BE2C (cell line): Measurements from ENCODE around the gene MADD.

Experiments used
- DNase-seq: peaks from one replicate; pipeline ENCODE4 v3.0.0-alpha.2; 2020
- H3K27me3 ChIP-seq: fragments of 250-450 bp; sonication (Bioruptor Pico); 2 replicates; pipeline ENCODE4 v1.5.1; 2020; ENCODE audit warnings: mild to moderate bottlenecking
- H3K36me3 ChIP-seq: fragments of 250-450 bp; sonication (Bioruptor Pico); 2 replicates; pipeline ENCODE4 v1.5.1; 2020; ENCODE audit warnings: mild to moderate bottlenecking
- H3K4me1 ChIP-seq: fragments of 250-450 bp; sonication (Bioruptor Pico); 2 replicates; pipeline ENCODE4 v1.5.1; 2020
- H3K4me3 ChIP-seq: 2 replicates; pipeline ENCODE4 v1.5.1; 2011; ENCODE audit warnings: low read depth, low read length
- H3K9me3 ChIP-seq: fragments of 250-450 bp; sonication (Bioruptor Pico); 2 replicates; pipeline ENCODE4 v1.5.1; 2020
- CTCF ChIP-seq: IDR thresholded peaks from 2 replicates; pipeline ENCODE4 v1.5.1; 2012; ENCODE audit warnings: mild to moderate bottlenecking, low read depth, low read length

The MADD gene

GRCh38 chr11:47284151-47284550 lies 14.2 kb downstream of the MADD start:
- no peaks in the 10 kb centered on the region for H3K4me1 ChIP-seq
- no peaks in the 10 kb centered on the region for H3K9me3 ChIP-seq
- H3K36me3 ChIP-seq: peaks cover 16% of the 10 kb centered on the region
- H3K27me3 ChIP-seq: no peaks in the 10 kb centered on the region
- no peak for DNase-seq
- no peak overlapping the region for H3K4me3 ChIP-seq
- no peak for TF ChIP-seq CTCF

- Histone ChIP-seq H3K36me3 (peaks cover 18% of the 10 kb centered on the region), H3K4me3 (no peak overlapping the region), H3K4me1 (no peaks in the 10 kb centered on the region), H3K27me3 (no peaks in the 10 kb centered on the region), H3K9me3 (no peaks in the 10 kb centered on the region)
- TF ChIP-seq CTCF: no peak
- no peak for DNase-seq
Observed at GRCh38 chr11:47285969-47286770, 16.2 kb downstream of the MADD start.

DNA sequence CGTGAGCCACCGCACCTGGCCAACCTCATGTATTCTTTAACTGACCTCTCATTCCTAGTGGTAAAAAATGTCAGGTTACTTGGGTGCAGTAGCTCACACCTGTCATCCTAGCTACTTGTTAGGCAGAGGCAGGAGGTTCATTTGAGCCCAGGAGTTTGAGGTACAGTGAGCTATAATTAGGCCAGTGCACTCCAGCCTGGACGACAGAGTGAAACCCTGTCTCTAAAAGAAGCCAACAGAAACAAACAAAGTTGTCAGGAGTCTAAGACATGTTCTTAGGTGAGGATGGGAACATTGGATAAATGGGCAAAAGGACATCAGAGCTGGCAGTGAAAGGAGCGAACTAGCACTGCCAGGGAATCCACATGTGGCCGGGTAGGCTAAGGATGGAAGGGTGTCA lies 18.1 kb downstream of the MADD start:
- H3K4me3 ChIP-seq: no peak overlapping the region
- no peak for TF ChIP-seq CTCF
- no peaks in the 10 kb centered on the region for H3K4me1 ChIP-seq
- H3K9me3 ChIP-seq: no peaks in the 10 kb centered on the region
- no peak for DNase-seq
- H3K36me3 ChIP-seq: peaks cover 19% of the 10 kb centered on the region
- H3K27me3 ChIP-seq: no peaks in the 10 kb centered on the region

GRCh38 chr11:47289856-47290255 lies 19.9 kb downstream of the MADD start:
- Histone ChIP-seq H3K36me3 (peaks cover 9% of the 10 kb centered on the region), H3K9me3 (no peaks in the 10 kb centered on the region), H3K4me3 (no peak overlapping the region), H3K4me1 (no peaks in the 10 kb centered on the region), H3K27me3 (no peaks in the 10 kb centered on the region)
- DNase-seq: no peak
- TF ChIP-seq CTCF: no peak

GRCh38 chr11:47295385-47295784 lies 25.5 kb downstream of the MADD start:
- no peak for TF ChIP-seq CTCF
- Histone ChIP-seq H3K4me1 (no peaks in the 10 kb centered on the region), H3K36me3 (peaks cover 9% of the 10 kb centered on the region; the same call in 1 of the 2 replicates), H3K27me3 (no peaks in the 10 kb centered on the region), H3K4me3 (no peak overlapping the region), H3K9me3 (no peaks in the 10 kb centered on the region)
- DNase-seq: no peak

DNA sequence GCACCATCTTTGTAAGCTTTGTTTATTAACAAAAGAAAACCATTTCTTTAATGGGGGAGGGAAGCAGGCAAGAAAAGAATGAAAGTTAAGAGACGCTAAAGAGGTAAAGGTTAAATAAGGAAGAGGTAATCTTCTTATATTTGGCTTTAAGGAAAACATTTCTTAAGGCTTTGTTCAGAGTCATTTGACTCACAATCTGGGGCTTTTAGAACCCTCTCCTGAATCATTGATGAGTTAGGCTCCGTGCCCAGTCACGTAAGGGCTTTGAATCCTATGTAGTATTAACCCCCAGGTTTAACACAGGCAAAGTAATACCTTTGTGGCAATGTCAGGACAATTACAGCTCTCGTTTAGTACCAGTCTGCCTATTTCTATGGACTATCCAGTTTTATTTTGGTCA lies 26.1 kb downstream of the MADD start:
- no peak for TF ChIP-seq CTCF
- DNase-seq: no peak
- Histone ChIP-seq H3K4me1 (no peaks in the 10 kb centered on the region), H3K4me3 (no peak overlapping the region), H3K36me3 (peaks cover 7% of the 10 kb centered on the region; the same call in 1 of the 2 replicates), H3K27me3 (no peaks in the 10 kb centered on the region), H3K9me3 (no peaks in the 10 kb centered on the region)
